Pancreas (tissue), 10 donors: ENCODE results near the gene TSC22D3. TPM values are rescaled to one million over a fixed set of nuclear protein-coding genes. Genes with fewer than 3 reads are reported as not detected.
"Not testable (repeated sequence)": the region's sequence is repeated elsewhere in the genome, so short reads cannot be mapped to it uniquely, and the experiment has no call there.

Experiments used
- ATAC-seq, 4 donors: fragments of 200-7000 bp; cut with Tn5 transposase; one replicate each; pipeline versions ENCODE4 v1.8.0 to v1.9.1; 2020; ENCODE audit warnings: mild to moderate bottlenecking in 4 of 4, moderate library complexity in 4 of 4
- DNase-seq, 6 donors: peaks; one replicate each; pipeline ENCODE4 v3.0.0-alpha.2; 2020
- FAIRE-seq: peaks from 2 replicates; lab custom pipeline; 2012; peaks lifted over from hg19 to GRCh38; lab: Jason Lieb, UNC
- H3K27ac ChIP-seq, 4 donors: fragments of 200-600 bp; sonication (generic); 1 replicate in 3 of 4; 2 replicates in 1 of 4; pipeline versions ENCODE4 v1.5.0 to v1.8.0; 2020
- H3K27me3 ChIP-seq, 4 donors: fragments of 200-600 bp; one replicate each; pipeline ENCODE4 v1.8.0; 2021
- H3K36me3 ChIP-seq, 3 donors: fragments of 200-600 bp; sonication (generic) in 1 of 3; one replicate each; pipeline versions ENCODE4 v1.5.0 to v1.8.0; 2020 to 2021
- H3K4me1 ChIP-seq, 3 donors: fragments of 200-600 bp; one replicate each; pipeline ENCODE4 v1.8.0; 2021
- H3K4me3 ChIP-seq, 4 donors: fragments of 200-600 bp; sonication (generic) in 2 of 4; one replicate each; pipeline versions ENCODE4 v1.5.0 to v1.8.0; 2020 to 2021
- H3K9me3 ChIP-seq, 4 donors: fragments of 200-600 bp; one replicate each; pipeline ENCODE4 v1.8.0; 2021
- WGBS, 2 donors: extraction: QIAGEN DNeasy Blood & Tissue Kit; methylation state at CpG; one replicate each; pipeline ENCODE4 v1.1.7; 2013; 5-methylcytosine and 5-hydroxymethylcytosine counted together
- intact Hi-C, 3 donors: fragments of 100-400 bp; cut with DNase I; formaldehyde crosslinking; loops; one replicate each; pipeline versions ENCODE4 v1.11.1 to v1.14.2; 2022
- polyA plus RNA-seq, 2 donors: library from polyadenylated mRNA; stranded (reverse); fragments of 200-250 nt; gene quantifications; one replicate each; pipeline ENCODE4 v1.2.3, GENCODE V29; 2013
- total RNA-seq, 6 donors: library from RNA; stranded (reverse); fragmentation: NEBNext Ultra II Directional in 4 of 6; extraction: Animal tissue kit (Norgen Biotek cat#: 25700) in 4 of 6; gene quantifications; one replicate each; pipeline versions ENCODE4 v1.2.1 to v1.2.4, GENCODE V29; 2021 to 2023
- TF ChIP-seq, protein P1 (sequence below), 4 donors: fragments of 200-600 bp; sonication (generic) in 3 of 4; IDR thresholded peaks; one replicate each; pipeline versions ENCODE4 v1.5.0 to v1.8.0; 2021; ENCODE audit warnings: antibody characterized with exemption in 4 of 4
- donor health status: healthy with polysubstance abuse.
- donor health status: DM: no; HTN: no; CAD: no; lungs with moderate emphysema.
- donor health status: DM: no; HTN: no; CAD: no.
- donor health status: control.
- donor health status: control.
- donor health status: Bipolar disorder and iron deficiency.
- donor health status: DM: yes; HTN: yes; CAD: no.
- donor health status: DM: no; HTN: no; CAD: no.
- donor health status: DM: no; HTN: no; CAD: no.
- donor health status: DM: yes; HTN: yes; CAD: no.

Gene TSC22D3
- 10 to 100 TPM; 12.8 to 86.6 (median 47.3) TPM for total RNA-seq
- polyA plus RNA-seq = 10 to 100 TPM; 38.8 to 61.5 TPM

DNA sequence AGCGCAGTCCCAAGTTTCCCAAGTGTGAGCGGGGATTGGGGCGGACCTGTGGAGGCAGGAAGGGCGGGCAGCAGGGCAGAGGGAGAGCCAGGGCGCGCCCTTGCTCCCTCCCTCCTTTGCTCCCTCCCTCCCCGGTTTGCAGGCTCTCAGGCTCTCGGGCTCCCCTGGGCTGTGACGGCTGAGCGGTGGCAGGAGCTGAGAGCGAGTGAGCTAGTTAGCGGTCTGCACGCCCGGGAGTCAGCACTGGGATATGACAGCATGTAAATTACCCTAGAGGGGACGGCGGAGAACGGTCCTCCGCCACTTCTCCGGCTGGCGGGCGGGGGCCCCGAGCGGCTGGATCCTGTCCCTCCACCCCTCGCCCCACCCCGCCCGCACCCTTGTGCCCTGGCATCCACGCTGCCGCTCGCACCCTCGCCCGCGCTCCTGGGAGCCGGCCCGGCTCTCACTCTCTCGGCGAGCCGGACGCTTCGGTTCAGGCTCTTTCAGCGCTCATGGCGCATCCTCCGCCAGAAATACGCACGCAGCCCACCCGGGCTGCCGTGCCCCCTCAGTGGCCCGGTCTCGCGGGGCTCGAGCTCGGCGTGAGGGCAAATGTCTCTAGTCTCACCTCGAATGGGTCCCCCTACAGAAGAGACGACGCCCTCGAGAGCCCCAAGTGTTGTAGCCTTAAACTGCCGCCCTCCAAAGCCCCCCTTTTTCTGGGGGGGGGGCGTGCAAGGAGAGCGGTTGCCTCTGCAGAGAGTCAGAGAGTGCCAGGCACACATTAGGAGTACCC is at the start of gene TSC22D3:
TSC22D3 (minus strand) TSS at position 54 of the 778 bp plus-strand sequence. CDS start 368 bp downstream, outside the sequence.
- peak within 1 kb of the TSS; percentile 43 to 73 (median 56) for H3K27ac ChIP-seq
- intact Hi-C loops = loop anchor here in 2 of 3 donors (5.0 to 10.0 kb wide), 2 partner anchors 101 to 114 kb away; no protein-coding TSS in a partner anchor
- H3K36me3 ChIP-seq = no peaks in the 10 kb centered on the region
- DNase-seq (peak; percentile 77 to 91 (median 83)), FAIRE-seq (peak; percentile 51), ATAC-seq (peak; percentile 82 to 90 (median 87))
- H3K9me3 ChIP-seq = no peaks in the 10 kb centered on the region
- TF ChIP-seq, protein P1, sequence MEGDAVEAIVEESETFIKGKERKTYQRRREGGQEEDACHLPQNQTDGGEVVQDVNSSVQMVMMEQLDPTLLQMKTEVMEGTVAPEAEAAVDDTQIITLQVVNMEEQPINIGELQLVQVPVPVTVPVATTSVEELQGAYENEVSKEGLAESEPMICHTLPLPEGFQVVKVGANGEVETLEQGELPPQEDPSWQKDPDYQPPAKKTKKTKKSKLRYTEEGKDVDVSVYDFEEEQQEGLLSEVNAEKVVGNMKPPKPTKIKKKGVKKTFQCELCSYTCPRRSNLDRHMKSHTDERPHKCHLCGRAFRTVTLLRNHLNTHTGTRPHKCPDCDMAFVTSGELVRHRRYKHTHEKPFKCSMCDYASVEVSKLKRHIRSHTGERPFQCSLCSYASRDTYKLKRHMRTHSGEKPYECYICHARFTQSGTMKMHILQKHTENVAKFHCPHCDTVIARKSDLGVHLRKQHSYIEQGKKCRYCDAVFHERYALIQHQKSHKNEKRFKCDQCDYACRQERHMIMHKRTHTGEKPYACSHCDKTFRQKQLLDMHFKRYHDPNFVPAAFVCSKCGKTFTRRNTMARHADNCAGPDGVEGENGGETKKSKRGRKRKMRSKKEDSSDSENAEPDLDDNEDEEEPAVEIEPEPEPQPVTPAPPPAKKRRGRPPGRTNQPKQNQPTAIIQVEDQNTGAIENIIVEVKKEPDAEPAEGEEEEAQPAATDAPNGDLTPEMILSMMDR (IDR thresholded peaks at IDR 0.05) = no peak
- H3K4me1 ChIP-seq = no peaks in the 10 kb centered on the region
- H3K4me3 ChIP-seq = peak within 1 kb of the TSS; percentile 31 to 54 (median 42)
- peaks cover 0 to 8% (median 0%) of the 10 kb centered on the region in 4 donors for H3K27me3 ChIP-seq
- 1 to 24% methylated on average over 55 to 58 of the region's 59 CpGs for WGBS, 2 donors

- 38 to 66% methylated on average over 1 of the region's 1 CpG for WGBS, 2 donors
- Histone ChIP-seq H3K27me3 (no peaks in the 10 kb centered on the region), H3K4me3 (no peak overlapping the region), H3K4me1 (no peaks in the 10 kb centered on the region), H3K27ac (no peak overlapping the region), H3K9me3 (no peaks in the 10 kb centered on the region), H3K36me3 (no peaks in the 10 kb centered on the region)
- TF ChIP-seq, protein P1 (IDR thresholded peaks at IDR 0.05) = no peak
- intact Hi-C loops = no loop called here
- FAIRE-seq (no peak), DNase-seq (no peak), ATAC-seq (no peak)
These were observed 47.9 kb upstream of the TSC22D3 start for GRCh38 chrX:107823456-107823855.

GRCh38 chrX:107823042-107823441 is 47.5 kb upstream of the TSC22D3 start:
- H3K4me3 ChIP-seq = no peak overlapping the region
- no peaks in the 10 kb centered on the region for H3K4me1 ChIP-seq
- DNase-seq (no peak), FAIRE-seq (no peak), ATAC-seq (no peak)
- TF ChIP-seq, protein P1 (IDR thresholded peaks at IDR 0.05) = no peak
- H3K36me3 ChIP-seq = no peaks in the 10 kb centered on the region
- WGBS, 2 donors = 79 to 100% methylated on average over 2 of the region's 2 CpGs
- H3K27ac ChIP-seq = no peak overlapping the region
- intact Hi-C loops = no loop called here
- H3K27me3 ChIP-seq = no peaks in the 10 kb centered on the region
- H3K9me3 ChIP-seq = no peaks in the 10 kb centered on the region

- FAIRE-seq (no peak), DNase-seq (no peak), ATAC-seq (no peak)
- intact Hi-C loops = no loop called here
- TF ChIP-seq, protein P1 (IDR thresholded peaks at IDR 0.05) = no peak
- Histone ChIP-seq H3K4me1 (no peaks in the 10 kb centered on the region), H3K9me3 (no peaks in the 10 kb centered on the region), H3K27me3 (no peaks in the 10 kb centered on the region), H3K4me3 (no peak overlapping the region), H3K36me3 (no peaks in the 10 kb centered on the region), H3K27ac (no peak overlapping the region)
These were observed 43.4 kb upstream of the TSC22D3 start for GRCh38 chrX:107818900-107819521.

DNA sequence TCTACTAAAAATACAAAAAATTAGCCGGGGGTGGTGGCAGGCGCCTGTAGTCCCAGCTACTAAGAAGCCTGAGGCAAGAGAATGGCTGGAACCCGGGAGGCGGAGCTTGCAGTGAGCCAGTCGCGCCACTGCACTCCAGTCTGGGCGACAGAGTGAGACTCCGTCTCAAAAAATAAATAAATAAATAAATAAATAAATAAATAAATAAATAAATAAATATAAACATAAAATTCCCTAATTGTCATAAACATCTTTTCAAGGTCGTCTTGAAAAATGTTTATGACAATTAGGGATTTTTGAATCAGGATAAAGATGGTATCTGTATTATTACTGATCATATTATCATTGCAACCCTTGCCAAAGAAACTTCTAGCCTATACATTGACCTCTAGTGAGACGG is 34.5 kb upstream of the TSC22D3 start:
- H3K27me3 ChIP-seq = peaks cover 0 to 16% (median 0%) of the 10 kb centered on the region in 4 donors
- H3K36me3 ChIP-seq, intact Hi-C loops, H3K27ac ChIP-seq, H3K4me3 ChIP-seq, H3K4me1 ChIP-seq, ATAC-seq, H3K9me3 ChIP-seq, FAIRE-seq, DNase-seq: not testable (repeated sequence)
- WGBS, 2 donors = 71 to 83% methylated on average over 10 of the region's 10 CpGs
